ENCODE measurements around the gene E2F4. TPM values are rescaled to one million over a fixed set of nuclear protein-coding genes. Genes with fewer than 3 reads are reported as not detected.

Gene E2F4
- total and polyA plus RNA-seq, 9 of the 15 experiments (the other 6 are each of a cell fraction or from before 2014, with no cell fraction given) = 9.7 to 139 (median 106) TPM

DNA sequence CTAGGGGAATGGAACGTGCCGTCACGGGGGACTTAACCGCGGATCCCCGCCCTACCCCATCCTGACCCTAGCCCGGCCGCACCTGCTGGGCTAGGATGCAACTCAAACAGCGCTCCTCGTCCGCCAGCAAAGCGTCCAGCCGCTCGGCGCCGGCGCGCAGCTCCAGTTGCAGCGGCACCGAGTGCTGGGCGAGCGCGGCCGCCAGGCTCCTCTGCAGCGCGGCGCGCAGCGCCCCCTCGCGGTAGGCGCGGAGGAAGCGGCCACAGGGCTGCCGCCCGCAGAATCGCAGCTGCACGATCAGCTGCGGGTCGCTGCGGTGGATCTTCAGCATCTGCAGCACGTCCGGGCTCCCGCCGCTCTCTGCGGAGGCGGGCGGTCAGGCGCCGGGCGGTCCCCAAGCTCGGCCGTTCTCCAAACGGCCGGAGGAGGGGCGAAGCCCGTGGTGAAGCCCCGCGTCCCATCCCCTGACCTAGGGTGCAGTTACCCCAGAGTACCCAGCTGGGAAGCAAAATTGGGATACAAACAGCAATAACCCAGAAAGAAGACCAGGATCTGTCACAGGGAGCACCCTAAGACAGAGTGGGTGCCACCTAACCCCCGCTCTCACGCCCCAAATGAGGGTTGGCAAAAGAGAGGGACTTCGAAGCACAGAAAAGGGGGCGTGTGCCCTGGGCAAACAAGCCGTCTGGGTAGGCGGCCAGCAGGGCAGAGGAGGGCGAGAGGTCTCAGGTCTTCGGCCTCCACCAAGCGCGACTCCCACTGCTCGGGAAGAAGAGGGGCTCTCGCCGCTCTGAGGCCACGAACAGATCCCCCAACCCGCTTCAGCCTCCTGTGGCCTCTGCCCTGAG, 36.4 kb upstream of the E2F4 start (continued):
- TF ChIP-seq, protein P1, sequence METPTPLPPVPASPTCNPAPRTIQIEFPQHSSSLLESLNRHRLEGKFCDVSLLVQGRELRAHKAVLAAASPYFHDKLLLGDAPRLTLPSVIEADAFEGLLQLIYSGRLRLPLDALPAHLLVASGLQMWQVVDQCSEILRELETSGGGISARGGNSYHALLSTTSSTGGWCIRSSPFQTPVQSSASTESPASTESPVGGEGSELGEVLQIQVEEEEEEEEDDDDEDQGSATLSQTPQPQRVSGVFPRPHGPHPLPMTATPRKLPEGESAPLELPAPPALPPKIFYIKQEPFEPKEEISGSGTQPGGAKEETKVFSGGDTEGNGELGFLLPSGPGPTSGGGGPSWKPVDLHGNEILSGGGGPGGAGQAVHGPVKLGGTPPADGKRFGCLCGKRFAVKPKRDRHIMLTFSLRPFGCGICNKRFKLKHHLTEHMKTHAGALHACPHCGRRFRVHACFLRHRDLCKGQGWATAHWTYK (CRISPR knock-in tag; IDR thresholded peaks at IDR 0.05) = no peak
- TF ChIP-seq, protein P2, sequence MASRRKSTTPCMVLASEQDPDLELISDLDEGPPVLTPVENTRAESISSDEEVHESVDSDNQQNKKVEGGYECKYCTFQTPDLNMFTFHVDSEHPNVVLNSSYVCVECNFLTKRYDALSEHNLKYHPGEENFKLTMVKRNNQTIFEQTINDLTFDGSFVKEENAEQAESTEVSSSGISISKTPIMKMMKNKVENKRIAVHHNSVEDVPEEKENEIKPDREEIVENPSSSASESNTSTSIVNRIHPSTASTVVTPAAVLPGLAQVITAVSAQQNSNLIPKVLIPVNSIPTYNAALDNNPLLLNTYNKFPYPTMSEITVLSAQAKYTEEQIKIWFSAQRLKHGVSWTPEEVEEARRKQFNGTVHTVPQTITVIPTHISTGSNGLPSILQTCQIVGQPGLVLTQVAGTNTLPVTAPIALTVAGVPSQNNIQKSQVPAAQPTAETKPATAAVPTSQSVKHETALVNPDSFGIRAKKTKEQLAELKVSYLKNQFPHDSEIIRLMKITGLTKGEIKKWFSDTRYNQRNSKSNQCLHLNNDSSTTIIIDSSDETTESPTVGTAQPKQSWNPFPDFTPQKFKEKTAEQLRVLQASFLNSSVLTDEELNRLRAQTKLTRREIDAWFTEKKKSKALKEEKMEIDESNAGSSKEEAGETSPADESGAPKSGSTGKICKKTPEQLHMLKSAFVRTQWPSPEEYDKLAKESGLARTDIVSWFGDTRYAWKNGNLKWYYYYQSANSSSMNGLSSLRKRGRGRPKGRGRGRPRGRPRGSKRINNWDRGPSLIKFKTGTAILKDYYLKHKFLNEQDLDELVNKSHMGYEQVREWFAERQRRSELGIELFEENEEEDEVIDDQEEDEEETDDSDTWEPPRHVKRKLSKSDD (conservative IDR thresholded peaks at IDR 0.05; ENCODE audit: low read length) = no peak
- TF ChIP-seq TCFL5 (CRISPR knock-in tag; conservative IDR thresholded peaks at IDR 0.05) = no peak
- no peak for TF ChIP-seq NCOR1 (IDR thresholded peaks at IDR 0.05)
- TF ChIP-seq, protein P3, sequence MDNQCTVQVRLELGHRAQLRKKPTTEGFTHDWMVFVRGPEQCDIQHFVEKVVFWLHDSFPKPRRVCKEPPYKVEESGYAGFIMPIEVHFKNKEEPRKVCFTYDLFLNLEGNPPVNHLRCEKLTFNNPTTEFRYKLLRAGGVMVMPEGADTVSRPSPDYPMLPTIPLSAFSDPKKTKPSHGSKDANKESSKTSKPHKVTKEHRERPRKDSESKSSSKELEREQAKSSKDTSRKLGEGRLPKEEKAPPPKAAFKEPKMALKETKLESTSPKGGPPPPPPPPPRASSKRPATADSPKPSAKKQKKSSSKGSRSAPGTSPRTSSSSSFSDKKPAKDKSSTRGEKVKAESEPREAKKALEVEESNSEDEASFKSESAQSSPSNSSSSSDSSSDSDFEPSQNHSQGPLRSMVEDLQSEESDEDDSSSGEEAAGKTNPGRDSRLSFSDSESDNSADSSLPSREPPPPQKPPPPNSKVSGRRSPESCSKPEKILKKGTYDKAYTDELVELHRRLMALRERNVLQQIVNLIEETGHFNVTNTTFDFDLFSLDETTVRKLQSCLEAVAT (IDR thresholded peaks at IDR 0.05) = no peak
- TF ChIP-seq CBX1 (IDR thresholded peaks at IDR 0.05; ENCODE audit: low read depth) = no peak
- TF ChIP-seq, protein P4, sequence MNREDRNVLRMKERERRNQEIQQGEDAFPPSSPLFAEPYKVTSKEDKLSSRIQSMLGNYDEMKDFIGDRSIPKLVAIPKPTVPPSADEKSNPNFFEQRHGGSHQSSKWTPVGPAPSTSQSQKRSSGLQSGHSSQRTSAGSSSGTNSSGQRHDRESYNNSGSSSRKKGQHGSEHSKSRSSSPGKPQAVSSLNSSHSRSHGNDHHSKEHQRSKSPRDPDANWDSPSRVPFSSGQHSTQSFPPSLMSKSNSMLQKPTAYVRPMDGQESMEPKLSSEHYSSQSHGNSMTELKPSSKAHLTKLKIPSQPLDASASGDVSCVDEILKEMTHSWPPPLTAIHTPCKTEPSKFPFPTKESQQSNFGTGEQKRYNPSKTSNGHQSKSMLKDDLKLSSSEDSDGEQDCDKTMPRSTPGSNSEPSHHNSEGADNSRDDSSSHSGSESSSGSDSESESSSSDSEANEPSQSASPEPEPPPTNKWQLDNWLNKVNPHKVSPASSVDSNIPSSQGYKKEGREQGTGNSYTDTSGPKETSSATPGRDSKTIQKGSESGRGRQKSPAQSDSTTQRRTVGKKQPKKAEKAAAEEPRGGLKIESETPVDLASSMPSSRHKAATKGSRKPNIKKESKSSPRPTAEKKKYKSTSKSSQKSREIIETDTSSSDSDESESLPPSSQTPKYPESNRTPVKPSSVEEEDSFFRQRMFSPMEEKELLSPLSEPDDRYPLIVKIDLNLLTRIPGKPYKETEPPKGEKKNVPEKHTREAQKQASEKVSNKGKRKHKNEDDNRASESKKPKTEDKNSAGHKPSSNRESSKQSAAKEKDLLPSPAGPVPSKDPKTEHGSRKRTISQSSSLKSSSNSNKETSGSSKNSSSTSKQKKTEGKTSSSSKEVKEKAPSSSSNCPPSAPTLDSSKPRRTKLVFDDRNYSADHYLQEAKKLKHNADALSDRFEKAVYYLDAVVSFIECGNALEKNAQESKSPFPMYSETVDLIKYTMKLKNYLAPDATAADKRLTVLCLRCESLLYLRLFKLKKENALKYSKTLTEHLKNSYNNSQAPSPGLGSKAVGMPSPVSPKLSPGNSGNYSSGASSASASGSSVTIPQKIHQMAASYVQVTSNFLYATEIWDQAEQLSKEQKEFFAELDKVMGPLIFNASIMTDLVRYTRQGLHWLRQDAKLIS (CRISPR knock-in tag; IDR thresholded peaks at IDR 0.05) = no peak
